Measurements from ENCODE around the gene TBC1D24. TPM values are rescaled to one million over a fixed set of nuclear protein-coding genes. Genes with fewer than 3 reads are reported as not detected.

TBC1D24 gene
- total RNA-seq, 4 donors from 2014 or later: 8.3 to 19.3 (median 11.6) TPM

DNA sequence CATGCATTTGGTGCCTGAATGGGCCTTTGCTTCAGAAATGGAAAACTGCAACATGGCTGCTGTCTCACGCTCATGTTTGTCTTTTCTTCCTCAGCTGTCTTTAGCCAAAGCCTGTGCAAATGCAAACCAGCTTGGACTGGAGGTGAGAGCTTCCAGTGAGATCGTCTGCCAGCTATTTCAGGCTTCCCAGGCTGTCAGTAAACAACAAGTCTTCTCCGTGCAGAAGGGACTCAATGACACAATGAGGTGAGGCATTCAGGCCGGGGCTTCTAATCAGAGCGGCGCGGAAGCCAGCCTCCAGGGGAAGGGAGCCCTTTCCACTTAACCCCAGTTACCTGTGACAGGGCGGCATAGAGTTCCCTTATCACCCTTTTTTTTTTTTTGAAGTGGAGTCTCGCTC, 31.4 kb upstream of the TBC1D24 start:
- DNase-seq: no peak
- Histone ChIP-seq H3K4me3 (no peak overlapping the region), H3K36me3 (peaks cover 0 to 3% (median 0%) of the 10 kb centered on the region in 4 donors), H3K9me3 (no peaks in the 10 kb centered on the region), H3K27me3 (no peaks in the 10 kb centered on the region), H3K4me1 (no peaks in the 10 kb centered on the region), H3K27ac (no peak overlapping the region)
- 79 to 92% methylated on average over 8 to 9 of the region's 9 CpGs for WGBS, 2 donors (ENCODE audit: low coverage in 1 of 2)
- intact Hi-C loops (cut with DNase I; ENCODE audit: low total_unique reads): no loop called here
- TF ChIP-seq POLR2A (IDR thresholded peaks at IDR 0.05) (no peak), POLR2AphosphoS5 (IDR thresholded peaks at IDR 0.05) (no peak), EP300 (IDR thresholded peaks at IDR 0.05; ENCODE audit: low read depth) (no peak)
- TF ChIP-seq, protein P1, sequence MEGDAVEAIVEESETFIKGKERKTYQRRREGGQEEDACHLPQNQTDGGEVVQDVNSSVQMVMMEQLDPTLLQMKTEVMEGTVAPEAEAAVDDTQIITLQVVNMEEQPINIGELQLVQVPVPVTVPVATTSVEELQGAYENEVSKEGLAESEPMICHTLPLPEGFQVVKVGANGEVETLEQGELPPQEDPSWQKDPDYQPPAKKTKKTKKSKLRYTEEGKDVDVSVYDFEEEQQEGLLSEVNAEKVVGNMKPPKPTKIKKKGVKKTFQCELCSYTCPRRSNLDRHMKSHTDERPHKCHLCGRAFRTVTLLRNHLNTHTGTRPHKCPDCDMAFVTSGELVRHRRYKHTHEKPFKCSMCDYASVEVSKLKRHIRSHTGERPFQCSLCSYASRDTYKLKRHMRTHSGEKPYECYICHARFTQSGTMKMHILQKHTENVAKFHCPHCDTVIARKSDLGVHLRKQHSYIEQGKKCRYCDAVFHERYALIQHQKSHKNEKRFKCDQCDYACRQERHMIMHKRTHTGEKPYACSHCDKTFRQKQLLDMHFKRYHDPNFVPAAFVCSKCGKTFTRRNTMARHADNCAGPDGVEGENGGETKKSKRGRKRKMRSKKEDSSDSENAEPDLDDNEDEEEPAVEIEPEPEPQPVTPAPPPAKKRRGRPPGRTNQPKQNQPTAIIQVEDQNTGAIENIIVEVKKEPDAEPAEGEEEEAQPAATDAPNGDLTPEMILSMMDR (IDR thresholded peaks at IDR 0.05): no peak
- in situ Hi-C loops (cut with MboI; ENCODE audit: low pct_ligation_motif_present in 1 of 4, low pct_unique_long_range_greater_than_20kb in 1 of 4, low sequenced_read_pairs in 3 of 4): loop anchor here in 1 of 4 donors (25.0 kb wide), 1 partner anchor 144 kb away; no protein-coding TSS in a partner anchor

DNA sequence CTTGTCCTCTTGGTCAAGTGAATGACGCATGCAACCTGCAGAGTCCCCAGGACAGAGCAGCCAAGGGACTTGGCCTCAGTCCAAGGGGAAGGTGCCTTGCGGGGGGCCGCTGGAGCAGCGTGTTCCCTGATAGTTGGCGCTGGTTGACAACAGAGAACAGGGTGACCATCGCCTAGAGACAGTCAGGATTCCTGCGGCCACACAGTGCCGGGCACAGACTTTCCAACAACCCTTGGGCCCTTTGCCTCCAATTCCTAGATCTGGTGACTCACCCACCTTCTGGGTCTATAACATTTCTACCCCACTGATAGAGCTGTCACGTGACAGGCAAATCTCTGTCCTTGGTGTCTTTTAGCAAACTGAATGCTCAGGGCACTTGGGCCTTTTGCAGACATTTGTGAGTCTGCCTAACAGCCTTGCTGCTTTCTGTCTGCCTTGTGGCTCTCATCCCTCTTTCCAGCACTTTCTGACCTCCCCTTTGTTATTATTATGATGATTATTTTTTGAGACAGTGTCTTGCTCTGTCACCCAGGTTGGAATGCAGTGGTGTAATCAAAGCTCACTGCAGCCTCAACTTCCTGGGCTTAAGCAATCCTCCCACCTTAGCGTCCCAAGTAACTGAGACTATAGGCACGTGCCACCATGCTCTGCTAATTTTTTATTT, 26.9 kb upstream of the TBC1D24 start:
- 95% methylated on average over 11 of the region's 11 CpGs; no CpG with 5 or more reads in 1 of the 2 donors for WGBS, 2 donors (ENCODE audit: low coverage in 1 of 2)
- in situ Hi-C loops (cut with MboI; ENCODE audit: low pct_ligation_motif_present in 1 of 4, low pct_unique_long_range_greater_than_20kb in 1 of 4, low sequenced_read_pairs in 3 of 4) (loop anchor here in 1 of 4 donors (25.0 kb wide), 1 partner anchor 139 kb away; no protein-coding TSS in a partner anchor), intact Hi-C loops (cut with DNase I; ENCODE audit: low total_unique reads) (loop anchor here (1.0 kb wide), 1 partner anchor 17 kb away; no protein-coding TSS in a partner anchor)
- H3K9me3 ChIP-seq: no peaks in the 10 kb centered on the region
- H3K4me3 ChIP-seq: no peak overlapping the region
- TF ChIP-seq EP300 (IDR thresholded peaks at IDR 0.05; ENCODE audit: low read depth) (no peak), POLR2A (IDR thresholded peaks at IDR 0.05) (no peak), POLR2AphosphoS5 (IDR thresholded peaks at IDR 0.05) (no peak)
- TF ChIP-seq, protein P1 (IDR thresholded peaks at IDR 0.05): no peak
- peaks cover 0 to 3% (median 0%) of the 10 kb centered on the region in 4 donors for H3K36me3 ChIP-seq
- DNase-seq: no peak
- no peaks in the 10 kb centered on the region for H3K4me1 ChIP-seq
- H3K27me3 ChIP-seq: no peaks in the 10 kb centered on the region
- H3K27ac ChIP-seq: no peak overlapping the region

DNA sequence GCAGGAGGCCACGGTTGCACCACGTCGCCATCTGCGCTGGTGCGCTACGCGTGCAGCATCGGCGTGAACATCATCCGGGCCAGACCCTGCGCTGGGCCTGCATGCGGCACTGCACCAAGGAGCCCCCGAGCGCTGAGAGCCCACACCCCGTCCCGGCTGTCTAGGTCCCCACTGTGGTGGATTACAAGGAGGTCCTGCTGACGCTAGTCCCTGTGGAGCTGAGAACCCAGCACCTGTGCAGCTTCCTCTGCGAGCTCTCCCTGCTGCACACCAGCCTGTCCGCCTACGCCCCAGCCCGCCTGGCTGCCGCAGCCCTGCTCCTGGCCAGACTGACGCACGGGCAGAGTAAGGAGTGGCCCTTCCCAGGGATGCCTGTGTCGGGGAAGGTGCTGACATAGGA, 25.8 kb upstream of the TBC1D24 start:
- Histone ChIP-seq H3K27ac (no peak overlapping the region), H3K36me3 (peaks cover 0 to 9% (median 0%) of the 10 kb centered on the region in 4 donors), H3K4me1 (no peaks in the 10 kb centered on the region), H3K9me3 (no peaks in the 10 kb centered on the region), H3K4me3 (no peak overlapping the region), H3K27me3 (no peaks in the 10 kb centered on the region)
- no peak for DNase-seq
- TF ChIP-seq EP300 (IDR thresholded peaks at IDR 0.05; ENCODE audit: low read depth) (no peak), POLR2A (IDR thresholded peaks at IDR 0.05) (no peak)
- 98% methylated on average over 19 of the region's 25 CpGs; no CpG with 5 or more reads in 1 of the 2 donors for WGBS, 2 donors (ENCODE audit: low coverage in 1 of 2)
- in situ Hi-C loops (cut with MboI; ENCODE audit: low pct_ligation_motif_present in 1 of 4, low pct_unique_long_range_greater_than_20kb in 1 of 4, low sequenced_read_pairs in 3 of 4) (loop anchor here in 1 of 4 donors (25.0 kb wide), 1 partner anchor 138 kb away; no protein-coding TSS in a partner anchor), intact Hi-C loops (cut with DNase I; ENCODE audit: low total_unique reads) (no loop called here)

DNA sequence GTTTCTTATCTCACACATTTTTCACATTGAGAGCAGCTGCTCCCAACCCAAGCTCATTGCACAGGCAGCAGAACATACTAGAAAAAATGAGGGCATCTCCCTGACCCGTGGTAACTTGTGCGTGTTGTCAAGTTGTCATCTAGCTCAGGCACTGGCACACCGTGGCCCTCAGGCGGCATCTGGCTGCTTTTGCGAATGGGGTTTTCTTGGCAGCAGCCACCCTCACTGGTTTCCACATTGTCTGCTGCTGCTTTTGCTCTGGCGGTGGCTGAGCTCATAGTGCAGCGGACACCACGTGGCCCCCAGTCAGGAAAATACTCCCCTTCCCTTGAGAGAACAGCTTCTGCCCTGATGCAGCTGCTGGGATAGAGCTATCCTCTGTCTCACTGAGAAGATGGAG, 24.4 kb upstream of the TBC1D24 start:
- no peaks in the 10 kb centered on the region for H3K9me3 ChIP-seq
- WGBS, 2 donors (ENCODE audit: low coverage in 1 of 2): 91% methylated on average over 8 of the region's 8 CpGs; no CpG with 5 or more reads in 1 of the 2 donors
- H3K4me3 ChIP-seq: no peak overlapping the region
- no peak for DNase-seq
- in situ Hi-C loops (cut with MboI; ENCODE audit: low pct_ligation_motif_present in 1 of 4, low pct_unique_long_range_greater_than_20kb in 1 of 4, low sequenced_read_pairs in 3 of 4): no loop called here
- no peaks in the 10 kb centered on the region for H3K4me1 ChIP-seq
- intact Hi-C loops (cut with DNase I; ENCODE audit: low total_unique reads): no loop called here
- H3K27ac ChIP-seq: no peak overlapping the region
- no peaks in the 10 kb centered on the region for H3K27me3 ChIP-seq
- peaks cover 0 to 9% (median 0%) of the 10 kb centered on the region in 4 donors for H3K36me3 ChIP-seq
- no peak for TF ChIP-seq POLR2AphosphoS5 (IDR thresholded peaks at IDR 0.05)
- TF ChIP-seq, protein P1 (IDR thresholded peaks at IDR 0.05): no peak
- TF ChIP-seq EP300 (IDR thresholded peaks at IDR 0.05; ENCODE audit: low read depth): no peak
- TF ChIP-seq POLR2A (IDR thresholded peaks at IDR 0.05): no peak
